IPS-18a (cell line): ENCODE measurements around the gene MYOCD.

Source experiments
- H3K27ac ChIP-seq: one replicate; pipeline ENCODE4 v1.5.1; 2013; ENCODE audit warnings: low read length
- H3K27me3 ChIP-seq: one replicate; pipeline ENCODE4 v1.6.1; 2013; ENCODE audit warnings: mild to moderate bottlenecking, low read length; ENCODE audit not compliant: control insufficient read depth, insufficient read depth
- H3K36me3 ChIP-seq: one replicate; pipeline ENCODE4 v1.6.1; 2013; ENCODE audit warnings: low read depth, low read length; ENCODE audit not compliant: control insufficient read depth
- H3K4me1 ChIP-seq: one replicate; pipeline ENCODE4 v1.6.1; 2013; ENCODE audit warnings: low read depth, low read length; ENCODE audit not compliant: control insufficient read depth
- H3K4me3 ChIP-seq: one replicate; pipeline ENCODE4 v1.5.1; 2013; ENCODE audit warnings: low read length
- H3K9ac ChIP-seq: one replicate; pipeline ENCODE4 v1.6.1; 2013; ENCODE audit warnings: mild to moderate bottlenecking, low read length, moderate library complexity
- H3K9me3 ChIP-seq: one replicate; pipeline ENCODE4 v1.6.1; 2013; ENCODE audit warnings: low read depth, low read length; ENCODE audit not compliant: control insufficient read depth

MYOCD gene

GRCh38 chr17:12813664-12814063, 148.0 kb downstream of the MYOCD start:
- H3K9me3 ChIP-seq = peaks cover 3% of the 10 kb centered on the region
- no peak overlapping the region for H3K9ac ChIP-seq
- no peaks in the 10 kb centered on the region for H3K27me3 ChIP-seq
- no peaks in the 10 kb centered on the region for H3K4me1 ChIP-seq
- no peak overlapping the region for H3K27ac ChIP-seq
- H3K36me3 ChIP-seq = no peaks in the 10 kb centered on the region
- no peak overlapping the region for H3K4me3 ChIP-seq

- Histone ChIP-seq H3K27ac (no peak overlapping the region), H3K4me3 (no peak overlapping the region), H3K27me3 (no peaks in the 10 kb centered on the region), H3K4me1 (no peaks in the 10 kb centered on the region), H3K9me3 (no peaks in the 10 kb centered on the region), H3K9ac (no peak overlapping the region), H3K36me3 (no peaks in the 10 kb centered on the region)
Observed at GRCh38 chr17:12814718-12815117, 149.0 kb downstream of the MYOCD start.

DNA sequence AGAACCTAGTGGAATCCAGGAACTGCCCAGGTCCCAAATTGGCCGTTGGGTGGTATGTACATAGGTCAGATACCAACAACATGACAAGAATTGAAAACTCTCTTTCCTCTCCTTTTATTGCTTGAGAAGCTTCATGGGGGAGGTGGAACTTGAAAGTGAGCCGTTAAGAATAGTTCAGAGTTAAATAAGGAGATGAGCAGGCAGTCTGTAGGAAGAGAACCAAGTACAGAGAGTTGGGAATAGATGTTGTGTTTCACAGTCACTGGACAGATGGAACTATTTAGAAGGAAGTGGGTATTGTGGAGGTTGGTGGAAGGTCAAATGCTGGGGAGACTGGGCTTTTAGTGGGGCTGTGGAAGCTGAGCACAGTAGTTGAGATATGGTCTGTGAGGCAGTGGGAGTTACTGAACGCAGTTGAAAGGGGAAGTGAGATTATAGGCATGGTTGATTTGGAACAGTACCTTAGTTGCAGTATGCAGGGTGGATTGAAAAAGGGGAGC, 150.0 kb downstream of the MYOCD start:
- H3K4me1 ChIP-seq = no peaks in the 10 kb centered on the region
- no peaks in the 10 kb centered on the region for H3K36me3 ChIP-seq
- H3K27me3 ChIP-seq = no peaks in the 10 kb centered on the region
- no peaks in the 10 kb centered on the region for H3K9me3 ChIP-seq
- no peak overlapping the region for H3K27ac ChIP-seq
- H3K9ac ChIP-seq = no peak overlapping the region
- H3K4me3 ChIP-seq = no peak overlapping the region
